Fibroblast of the aortic adventitia (primary cell): ENCODE data around the gene TDRKH. TPM values are rescaled to one million over a fixed set of nuclear protein-coding genes. Genes with fewer than 3 reads are reported as not detected.

Experiments
- DNase-seq: peaks from one replicate; pipeline ENCODE4 v3.0.0-alpha.2; 2010; ENCODE audit warnings: low read depth
- H3K4me3 ChIP-seq: 2 replicates; pipeline ENCODE4 v1.5.1; 2011; ENCODE audit warnings: low read depth, mild to moderate bottlenecking, control low read depth, low read length, moderate library complexity
- total RNA-seq: library from RNA; depleted of rRNA; stranded (reverse); fragments of >200 nt; gene quantifications from 2 replicates; pipeline ENCODE4 v1.2.3, GENCODE V29; 2012; ENCODE audit warnings: low replicate concordance
- TF ChIP-seq, protein P1 (sequence below): IDR thresholded peaks from 2 replicates; pipeline ENCODE4 v1.5.1; 2011; ENCODE audit warnings: mild to moderate bottlenecking, low read length, control low read depth, inconsistent platforms; ENCODE audit not compliant: insufficient read depth

Gene TDRKH
- total RNA-seq, 1 donor: 2.1 TPM

DNA sequence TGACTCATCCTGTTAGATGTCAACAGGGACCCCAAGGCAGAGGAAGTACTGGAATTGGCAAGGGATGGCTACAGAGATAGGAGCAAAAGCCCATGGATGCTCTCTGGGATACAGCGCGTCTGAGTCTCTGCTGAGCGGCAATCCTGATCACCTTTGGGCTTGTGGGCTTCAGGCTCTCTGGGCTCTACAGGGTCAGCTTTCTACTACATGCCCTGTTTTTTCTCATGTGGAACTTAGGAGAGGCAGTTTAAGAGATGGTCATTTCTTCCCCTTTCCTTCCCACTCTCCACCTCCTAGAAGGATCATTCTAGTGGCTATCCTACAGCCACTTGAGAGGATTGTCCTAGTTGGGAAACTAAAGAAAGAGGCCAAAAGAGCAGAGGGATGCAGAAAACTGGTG lies 13.6 kb upstream of the TDRKH start:
- TF ChIP-seq, protein P1, sequence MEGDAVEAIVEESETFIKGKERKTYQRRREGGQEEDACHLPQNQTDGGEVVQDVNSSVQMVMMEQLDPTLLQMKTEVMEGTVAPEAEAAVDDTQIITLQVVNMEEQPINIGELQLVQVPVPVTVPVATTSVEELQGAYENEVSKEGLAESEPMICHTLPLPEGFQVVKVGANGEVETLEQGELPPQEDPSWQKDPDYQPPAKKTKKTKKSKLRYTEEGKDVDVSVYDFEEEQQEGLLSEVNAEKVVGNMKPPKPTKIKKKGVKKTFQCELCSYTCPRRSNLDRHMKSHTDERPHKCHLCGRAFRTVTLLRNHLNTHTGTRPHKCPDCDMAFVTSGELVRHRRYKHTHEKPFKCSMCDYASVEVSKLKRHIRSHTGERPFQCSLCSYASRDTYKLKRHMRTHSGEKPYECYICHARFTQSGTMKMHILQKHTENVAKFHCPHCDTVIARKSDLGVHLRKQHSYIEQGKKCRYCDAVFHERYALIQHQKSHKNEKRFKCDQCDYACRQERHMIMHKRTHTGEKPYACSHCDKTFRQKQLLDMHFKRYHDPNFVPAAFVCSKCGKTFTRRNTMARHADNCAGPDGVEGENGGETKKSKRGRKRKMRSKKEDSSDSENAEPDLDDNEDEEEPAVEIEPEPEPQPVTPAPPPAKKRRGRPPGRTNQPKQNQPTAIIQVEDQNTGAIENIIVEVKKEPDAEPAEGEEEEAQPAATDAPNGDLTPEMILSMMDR: no peak
- H3K4me3 ChIP-seq: no peak overlapping the region
- DNase-seq: no peak

DNA sequence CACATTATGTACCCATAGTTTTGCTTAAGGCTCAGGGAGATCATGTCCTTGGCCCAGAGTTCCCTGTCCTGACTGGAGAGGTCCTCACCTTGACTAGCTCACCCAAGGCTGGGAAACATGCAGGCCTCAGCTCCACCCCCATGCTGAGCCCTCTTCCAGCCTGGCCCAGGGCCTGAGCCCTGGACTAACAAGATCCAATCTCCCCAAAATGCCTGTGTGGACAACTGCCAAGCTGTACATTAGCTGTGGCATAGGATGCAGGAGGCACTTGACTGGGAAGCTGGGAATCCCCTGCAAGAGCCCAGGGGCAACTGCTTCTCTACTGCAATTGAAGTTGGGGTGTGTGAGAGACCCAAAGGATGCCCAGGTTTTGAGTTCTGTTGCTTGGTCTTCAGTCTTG lies 12.9 kb upstream of the TDRKH start:
- TF ChIP-seq, protein P1: no peak
- no peak for DNase-seq

DNA sequence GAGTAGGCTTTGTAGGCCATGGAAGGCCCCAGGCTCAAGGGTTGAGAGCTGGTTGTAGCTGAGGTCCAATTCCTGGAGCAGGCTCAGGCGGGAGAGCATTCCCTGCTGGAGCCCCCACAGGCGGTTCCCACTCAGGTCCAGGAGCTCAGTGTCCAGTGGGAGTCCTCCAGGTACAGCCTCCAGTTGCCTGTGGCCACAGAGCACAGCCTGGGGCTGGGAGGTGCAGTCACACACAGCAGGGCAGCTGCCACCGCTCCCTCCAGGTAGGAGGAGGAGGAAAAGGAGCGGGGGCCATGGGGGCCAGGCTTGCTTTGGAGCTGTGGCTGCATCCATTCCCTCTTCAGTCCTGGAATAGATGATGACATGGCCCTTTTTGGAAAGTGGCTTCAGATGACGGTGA lies 12.1 kb upstream of the TDRKH start:
- TF ChIP-seq, protein P1: no peak

More for the DNA sequence above, 12.9 kb upstream of the TDRKH start:
- H3K4me3 ChIP-seq: no peak overlapping the region

DNA sequence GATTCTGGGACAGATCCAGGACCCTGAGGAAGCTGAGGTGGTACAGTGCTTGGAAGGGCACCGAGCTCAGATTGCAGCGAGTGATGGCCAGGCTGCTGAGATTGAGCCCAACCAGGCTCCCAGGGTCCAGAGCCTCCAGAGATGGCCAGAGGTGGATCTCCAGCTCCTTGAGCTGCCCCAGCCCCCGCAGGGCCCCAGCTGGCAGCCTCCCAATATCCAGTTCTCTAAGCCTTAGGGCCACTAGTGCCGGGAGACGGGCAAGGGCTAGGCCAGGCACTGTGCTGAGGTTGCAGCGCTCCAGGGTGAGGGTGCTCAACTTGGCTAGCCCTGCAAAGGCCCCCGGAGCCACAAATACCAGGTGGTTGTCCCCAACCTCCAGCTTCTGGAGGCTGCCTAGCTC lies 11.5 kb upstream of the TDRKH start:
- TF ChIP-seq, protein P1: no peak
- DNase-seq: no peak
- no peak overlapping the region for H3K4me3 ChIP-seq

More for the DNA sequence above, 12.1 kb upstream of the TDRKH start:
- DNase-seq: no peak
- no peak overlapping the region for H3K4me3 ChIP-seq

DNA sequence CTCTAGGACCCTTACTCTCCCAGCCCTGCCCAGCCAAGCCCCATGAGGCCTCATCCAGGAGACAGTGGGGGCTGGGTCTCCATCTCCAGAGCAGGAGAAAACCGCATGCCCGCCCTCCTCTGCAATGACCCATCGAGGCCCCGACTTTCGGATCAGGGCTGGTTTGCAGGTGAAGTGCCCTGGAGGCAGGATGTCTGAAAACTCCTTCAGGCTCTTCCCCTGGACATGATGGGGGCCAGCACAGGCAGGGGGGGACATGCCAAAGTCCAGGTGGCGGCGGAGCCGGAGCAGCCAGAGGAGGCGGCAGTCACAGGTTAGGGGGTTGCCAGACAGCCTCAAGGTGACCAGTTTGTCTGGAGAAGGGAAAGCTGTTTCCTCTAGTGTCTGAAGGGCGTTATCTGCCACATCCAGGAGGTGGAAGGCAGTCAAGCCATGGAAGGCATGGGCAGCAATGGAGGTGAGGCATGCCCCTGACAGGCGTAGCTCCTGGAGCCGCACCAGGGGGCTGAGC lies 11.1 kb upstream of the TDRKH start:
- no peak overlapping the region for H3K4me3 ChIP-seq
- TF ChIP-seq, protein P1: no peak
- DNase-seq: no peak

DNA sequence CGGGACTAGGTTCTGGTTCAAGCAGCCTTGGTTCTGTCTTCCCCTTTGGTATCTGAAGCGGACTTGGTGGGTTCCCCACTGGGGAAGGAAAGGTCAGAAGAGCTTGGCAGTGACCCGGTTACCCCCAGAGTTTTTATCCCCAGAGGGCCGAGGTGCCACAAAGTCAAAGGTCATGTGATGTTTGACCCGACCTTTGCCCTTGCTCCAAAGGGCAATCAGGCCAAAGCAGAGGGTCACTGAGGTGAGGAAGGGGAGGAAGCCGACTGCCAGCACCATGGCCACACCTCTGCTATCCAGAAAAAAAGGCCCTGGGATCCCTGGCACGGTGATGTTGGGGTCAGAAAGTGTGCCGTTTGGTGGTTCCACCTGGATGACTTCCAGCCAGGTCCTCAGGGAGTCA lies 10.5 kb upstream of the TDRKH start:
- TF ChIP-seq, protein P1: no peak
- H3K4me3 ChIP-seq: no peak overlapping the region
- no peak for DNase-seq
